MM.1S (cell line): ENCODE measurements around the gene FHL1.

Experiments used
- CTCF ChIP-seq: fragments of 300-600 bp; sonication (generic); IDR thresholded peaks from 2 replicates; pipeline ENCODE4 v1.5.1; 2016; ENCODE audit warnings: antibody characterized with exemption, low read length, mixed read lengths
- EZH2 ChIP-seq: fragments of 300-600 bp; sonication (generic); optimal IDR thresholded peaks from 2 replicates; pipeline ENCODE3; 2017; ENCODE audit warnings: low read depth, mild to moderate bottlenecking, antibody characterized with exemption, low read length, mixed read lengths
- EZH2phosphoT487 ChIP-seq: fragments of 300-600 bp; sonication (generic); IDR thresholded peaks from 2 replicates; pipeline ENCODE4 v1.6.1; 2018; ENCODE audit warnings: antibody characterized with exemption, low read length

DNA sequence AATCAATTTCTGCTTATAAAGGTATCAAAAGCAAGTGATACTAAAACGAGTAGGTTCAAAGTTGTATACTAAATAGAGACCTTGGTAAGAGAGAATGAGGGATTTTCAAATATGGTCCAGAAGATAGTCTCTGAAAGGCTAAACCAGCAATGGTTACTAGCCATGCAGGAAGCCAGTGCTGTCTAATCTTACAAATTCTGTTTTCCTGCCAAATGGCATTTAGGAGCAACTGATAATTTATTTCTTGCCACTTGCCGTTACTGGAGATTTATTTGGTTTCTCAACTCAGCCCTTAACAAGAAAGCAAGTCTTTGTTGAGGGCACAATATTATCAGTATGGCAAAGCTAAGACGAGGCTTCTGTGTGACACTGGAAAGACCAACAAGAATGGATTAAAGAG lies 56.6 kb downstream of the FHL1 start:
- no peak for TF ChIP-seq CTCF
- no peak for TF ChIP-seq EZH2phosphoT487
- no peak for TF ChIP-seq EZH2
